Middle frontal gyrus (tissue), 1 donor: Measurements from ENCODE around the gene TMEM44.
"Not testable (repeated sequence)": the region's sequence is repeated elsewhere in the genome, so short reads cannot be mapped to it uniquely, and the experiment has no call there.

Experiments used
- DNase-seq: peaks from one replicate; pipeline ENCODE4 v3.0.0-alpha.2; 2015; ENCODE audit warnings: low spot score; ENCODE audit errors: extremely low spot score

TMEM44 gene

GRCh38 chr3:194642769-194643168, 9.6 kb upstream of the TMEM44 start:
- DNase-seq = no peak

- no peak for DNase-seq
These were observed 7.6 kb upstream of the TMEM44 start for GRCh38 chr3:194640829-194641228.

- no peak for DNase-seq
These were observed 5.9 kb upstream of the TMEM44 start for GRCh38 chr3:194638991-194639605.

GRCh38 chr3:194637541-194638400, 4.6 kb upstream of the TMEM44 start:
- no peak for DNase-seq

GRCh38 chr3:194637066-194637465, 3.8 kb upstream of the TMEM44 start:
- no peak for DNase-seq

GRCh38 chr3:194632809-194633348, 340 bp downstream of the TMEM44 start:
- DNase-seq = no peak

- no peak for DNase-seq
These were observed 902 bp downstream of the TMEM44 start for GRCh38 chr3:194632226-194632808.

- DNase-seq = no peak
These were observed 1.5 kb downstream of the TMEM44 start for GRCh38 chr3:194631696-194632095.

- DNase-seq = not testable (repeated sequence)
These were observed 2.5 kb downstream of the TMEM44 start for GRCh38 chr3:194630681-194631080.

GRCh38 chr3:194624956-194625355, 8.3 kb downstream of the TMEM44 start:
- no peak for DNase-seq

GRCh38 chr3:194623449-194624290, 9.5 kb downstream of the TMEM44 start:
- no peak for DNase-seq

- DNase-seq = no peak
These were observed 10.4 kb downstream of the TMEM44 start for GRCh38 chr3:194622621-194623340.

- no peak for DNase-seq
These were observed 11.3 kb downstream of the TMEM44 start for GRCh38 chr3:194621947-194622346.

GRCh38 chr3:194620196-194620595, 13.0 kb downstream of the TMEM44 start:
- no peak for DNase-seq

- DNase-seq = no peak
These were observed 13.5 kb downstream of the TMEM44 start for GRCh38 chr3:194619741-194620140.

- DNase-seq = no peak
These were observed 14.2 kb downstream of the TMEM44 start for GRCh38 chr3:194618858-194619608.

GRCh38 chr3:194617827-194618226, 15.4 kb downstream of the TMEM44 start:
- no peak for DNase-seq

- DNase-seq = no peak
These were observed 16.0 kb downstream of the TMEM44 start for GRCh38 chr3:194617143-194617671.

GRCh38 chr3:194615226-194615625, 18.0 kb downstream of the TMEM44 start:
- no peak for DNase-seq

- no peak for DNase-seq
These were observed 21.0 kb downstream of the TMEM44 start for GRCh38 chr3:194612221-194612620.
